HuH-7.5 (cell line): Measurements from ENCODE around the gene EP300.
A peak's percentile ranks its signal among the peaks of the same experiment; 100 is the strongest.
"Not testable (repeated sequence)": the region's sequence is repeated elsewhere in the genome, so short reads cannot be mapped to it uniquely, and the experiment has no call there.

Experiments
- DNase-seq: peaks from one replicate; pipeline ENCODE4 v3.0.0; 2011; ENCODE audit warnings: low spot score

EP300 gene

GRCh38 chr22:41152902-41153301, 60.5 kb downstream of the EP300 start:
- peak; percentile 18 for DNase-seq

- no peak for DNase-seq
Observed at GRCh38 chr22:41157083-41157482, 64.7 kb downstream of the EP300 start.

- no peak for DNase-seq
Observed at GRCh38 chr22:41169157-41169556, 76.8 kb downstream of the EP300 start.

- DNase-seq, result no peak
Observed at GRCh38 chr22:41171996-41172395, 79.6 kb downstream of the EP300 start.

GRCh38 chr22:41175546-41175945, 83.2 kb downstream of the EP300 start:
- DNase-seq, result no peak

GRCh38 chr22:41177040-41177621, 84.7 kb downstream of the EP300 start:
- no peak for DNase-seq

GRCh38 chr22:41177622-41178424, 85.4 kb downstream of the EP300 start:
- no peak for DNase-seq

- no peak for DNase-seq
Observed at GRCh38 chr22:41178425-41178975, 86.1 kb downstream of the EP300 start.

- not testable (repeated sequence) for DNase-seq
Observed at GRCh38 chr22:41180362-41180761, 88.0 kb downstream of the EP300 start.

GRCh38 chr22:41180926-41181325, 88.5 kb downstream of the EP300 start:
- no peak for DNase-seq

- no peak for DNase-seq
Observed at GRCh38 chr22:41181349-41182241, 89.2 kb downstream of the EP300 start.

GRCh38 chr22:41184679-41185078, 92.3 kb downstream of the EP300 start:
- DNase-seq, result no peak

- no peak for DNase-seq
Observed at GRCh38 chr22:41191467-41191866, 99.1 kb downstream of the EP300 start.

- no peak for DNase-seq
Observed at GRCh38 chr22:41193829-41194228, 101.4 kb downstream of the EP300 start.

GRCh38 chr22:41197038-41197972, 104.9 kb downstream of the EP300 start:
- DNase-seq, result peak; percentile 71

- peak; percentile 33 for DNase-seq
Observed at GRCh38 chr22:41198027-41198580, 105.7 kb downstream of the EP300 start.

GRCh38 chr22:41201141-41201540, 108.7 kb downstream of the EP300 start:
- no peak for DNase-seq

GRCh38 chr22:41203118-41203517, 110.7 kb downstream of the EP300 start:
- no peak for DNase-seq

GRCh38 chr22:41204066-41204465, 111.7 kb downstream of the EP300 start:
- DNase-seq, result no peak

GRCh38 chr22:41204992-41205900, 112.9 kb downstream of the EP300 start, which contains the start of gene L3MBTL2:
TSS of gene L3MBTL2 (plus strand) at chr22:41205312. CDS start at chr22:41205363, 51 bp downstream.
- DNase-seq, result peak; percentile 96
